ENCODE data around the gene ZNF319.
"Not testable (repeated sequence)": the region's sequence is repeated elsewhere in the genome, so short reads cannot be mapped to it uniquely, and the experiment has no call there.

The ZNF319 gene

GRCh38 chr16:57981636-57982035 lies 18.8 kb downstream of the ZNF319 start:
- no peak overlapping the region for H3K9ac ChIP-seq (ENCODE audit: low read length)
- TF ChIP-seq EZH2phosphoT487 (IDR thresholded peaks at IDR 0.05; ENCODE audit: low read length), result no peak
- TF ChIP-seq EZH2 (optimal IDR thresholded peaks at IDR 0.05; ENCODE audit: low read depth, low read length), result no peak
- TF ChIP-seq, protein P1, sequence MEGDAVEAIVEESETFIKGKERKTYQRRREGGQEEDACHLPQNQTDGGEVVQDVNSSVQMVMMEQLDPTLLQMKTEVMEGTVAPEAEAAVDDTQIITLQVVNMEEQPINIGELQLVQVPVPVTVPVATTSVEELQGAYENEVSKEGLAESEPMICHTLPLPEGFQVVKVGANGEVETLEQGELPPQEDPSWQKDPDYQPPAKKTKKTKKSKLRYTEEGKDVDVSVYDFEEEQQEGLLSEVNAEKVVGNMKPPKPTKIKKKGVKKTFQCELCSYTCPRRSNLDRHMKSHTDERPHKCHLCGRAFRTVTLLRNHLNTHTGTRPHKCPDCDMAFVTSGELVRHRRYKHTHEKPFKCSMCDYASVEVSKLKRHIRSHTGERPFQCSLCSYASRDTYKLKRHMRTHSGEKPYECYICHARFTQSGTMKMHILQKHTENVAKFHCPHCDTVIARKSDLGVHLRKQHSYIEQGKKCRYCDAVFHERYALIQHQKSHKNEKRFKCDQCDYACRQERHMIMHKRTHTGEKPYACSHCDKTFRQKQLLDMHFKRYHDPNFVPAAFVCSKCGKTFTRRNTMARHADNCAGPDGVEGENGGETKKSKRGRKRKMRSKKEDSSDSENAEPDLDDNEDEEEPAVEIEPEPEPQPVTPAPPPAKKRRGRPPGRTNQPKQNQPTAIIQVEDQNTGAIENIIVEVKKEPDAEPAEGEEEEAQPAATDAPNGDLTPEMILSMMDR (IDR thresholded peaks at IDR 0.05; ENCODE audit: low read length), result no peak
- H3K4me2 ChIP-seq (ENCODE audit: low read depth, low read length), result no peak overlapping the region
- H3K9me3 ChIP-seq (replicated peaks; ENCODE audit: insufficient read depth, low read length), result no peaks in the 10 kb centered on the region
- H3K27ac ChIP-seq (ENCODE audit: low read length), result no peak overlapping the region
- no peaks in the 10 kb centered on the region for H3K36me3 ChIP-seq (replicated peaks; ENCODE audit: insufficient read depth, low read length)
- DNase-seq, result no peak
- no peak overlapping the region for H3K4me3 ChIP-seq (ENCODE audit: low read length)
- no peaks in the 10 kb centered on the region for H3K27me3 ChIP-seq (replicated peaks; ENCODE audit: insufficient read depth, low read length)
- no peaks in the 10 kb centered on the region for H3K4me1 ChIP-seq (ENCODE audit: low read length)
- H3K9me2 ChIP-seq (replicated peaks; ENCODE audit: insufficient read depth, low read length), result no peaks in the 10 kb centered on the region
- H3F3A ChIP-seq (ENCODE audit: insufficient read depth, low read length), result no peaks in the 10 kb centered on the region
- H2AFZ ChIP-seq (ENCODE audit: low read length), result no peak overlapping the region
- H4K20me1 ChIP-seq (ENCODE audit: insufficient read depth, low read length), result no peaks in the 10 kb centered on the region
- H3K79me2 ChIP-seq (ENCODE audit: low read length), result no peaks in the 10 kb centered on the region

DNA sequence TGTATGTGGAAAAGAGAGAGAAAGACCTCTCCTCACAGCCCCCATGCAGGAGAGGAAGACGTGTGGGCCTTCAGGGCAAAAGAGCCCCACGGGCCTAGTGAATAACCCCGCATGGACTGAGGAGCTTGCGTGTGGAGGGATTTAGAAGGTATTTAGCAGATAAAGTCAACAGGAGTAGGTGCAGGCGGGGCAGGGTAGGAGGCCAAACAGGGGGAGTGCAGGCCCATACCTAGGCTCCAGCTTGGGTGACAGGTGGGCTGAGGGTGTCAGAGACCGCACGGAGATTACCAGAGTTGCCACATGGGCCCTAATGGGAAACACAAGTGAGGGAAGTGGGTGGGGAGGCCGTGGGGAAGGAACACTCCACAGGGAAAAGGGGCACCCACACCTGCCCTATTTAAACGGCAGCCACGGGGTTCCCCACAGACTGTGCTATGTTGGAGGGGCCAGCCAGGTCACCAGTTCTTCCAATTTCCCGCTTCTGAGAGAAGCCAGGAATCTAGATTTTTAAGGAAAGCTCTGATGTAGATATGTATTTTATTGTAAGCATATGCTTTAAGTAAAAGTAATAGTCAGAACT lies 21.4 kb downstream of the ZNF319 start:
- Histone ChIP-seq H3K27me3 (replicated peaks; ENCODE audit: insufficient read depth, low read length) (no peaks in the 10 kb centered on the region), H3F3A (ENCODE audit: insufficient read depth, low read length) (no peaks in the 10 kb centered on the region), H2AFZ (ENCODE audit: low read length) (no peak overlapping the region), H4K20me1 (ENCODE audit: insufficient read depth, low read length) (no peaks in the 10 kb centered on the region), H3K9ac (ENCODE audit: low read length) (no peak overlapping the region), H3K9me3 (replicated peaks; ENCODE audit: insufficient read depth, low read length) (no peaks in the 10 kb centered on the region), H3K4me2 (ENCODE audit: low read depth, low read length) (no peak overlapping the region), H3K4me3 (ENCODE audit: low read length) (no peak overlapping the region), H3K9me2 (replicated peaks; ENCODE audit: insufficient read depth, low read length) (no peaks in the 10 kb centered on the region), H3K36me3 (replicated peaks; ENCODE audit: insufficient read depth, low read length) (no peaks in the 10 kb centered on the region), H3K27ac (ENCODE audit: low read length) (no peak overlapping the region), H3K4me1 (ENCODE audit: low read length) (no peaks in the 10 kb centered on the region), H3K79me2 (ENCODE audit: low read length) (no peaks in the 10 kb centered on the region)
- no peak for TF ChIP-seq EZH2 (optimal IDR thresholded peaks at IDR 0.05; ENCODE audit: low read depth, low read length)
- TF ChIP-seq, protein P1 (IDR thresholded peaks at IDR 0.05; ENCODE audit: low read length), result no peak
- no peak for TF ChIP-seq EZH2phosphoT487 (IDR thresholded peaks at IDR 0.05; ENCODE audit: low read length)
- DNase-seq, result no peak

- DNase-seq; H3F3A ChIP-seq (ENCODE audit: insufficient read depth, low read length); H3K4me2 ChIP-seq (ENCODE audit: low read depth, low read length); H3K27ac ChIP-seq (ENCODE audit: low read length); H3K36me3 ChIP-seq (replicated peaks; ENCODE audit: insufficient read depth, low read length); H3K9me3 ChIP-seq (replicated peaks; ENCODE audit: insufficient read depth, low read length); H3K27me3 ChIP-seq (replicated peaks; ENCODE audit: insufficient read depth, low read length); H4K20me1 ChIP-seq (ENCODE audit: insufficient read depth, low read length); H3K9ac ChIP-seq (ENCODE audit: low read length); H3K4me3 ChIP-seq (ENCODE audit: low read length); H3K4me1 ChIP-seq (ENCODE audit: low read length); H2AFZ ChIP-seq (ENCODE audit: low read length); H3K9me2 ChIP-seq (replicated peaks; ENCODE audit: insufficient read depth, low read length); H3K79me2 ChIP-seq (ENCODE audit: low read length): not testable (repeated sequence)
These were observed 22.4 kb downstream of the ZNF319 start for GRCh38 chr16:57978070-57978465.

DNA sequence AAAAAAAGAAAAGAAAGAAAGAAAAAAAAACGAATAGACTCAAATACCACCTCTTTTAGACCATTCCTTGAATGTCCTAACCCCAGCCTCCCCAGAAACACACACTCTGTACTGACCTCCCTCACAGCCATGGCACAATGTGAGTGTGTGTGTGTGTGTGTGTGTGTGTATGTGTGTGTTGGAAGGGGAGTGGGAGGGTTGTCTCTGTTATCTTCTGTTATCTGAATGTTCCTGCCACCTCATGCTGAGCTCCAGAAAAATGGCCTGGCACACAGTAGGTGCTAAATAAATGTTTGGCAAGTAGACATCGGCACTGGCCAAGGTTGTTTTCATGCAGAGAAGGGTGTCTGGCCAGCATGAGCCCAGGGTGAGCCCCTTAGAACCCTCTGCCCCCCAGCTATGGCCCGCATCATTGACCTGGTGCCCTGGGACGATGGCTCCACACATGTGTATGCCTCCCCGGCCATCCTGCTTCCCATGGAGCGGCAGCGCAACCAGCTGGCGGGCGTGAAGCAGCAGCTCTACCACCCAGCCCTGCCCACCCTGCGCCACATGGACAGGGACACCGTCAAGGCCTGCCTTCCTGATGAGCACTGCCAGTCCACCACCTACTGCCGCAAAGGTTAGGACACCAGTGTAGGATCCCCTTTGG lies 22.9 kb downstream of the ZNF319 start:
- H2AFZ ChIP-seq (ENCODE audit: low read length), result no peak overlapping the region
- no peaks in the 10 kb centered on the region for H3K79me2 ChIP-seq (ENCODE audit: low read length)
- H3K4me3 ChIP-seq (ENCODE audit: low read length), result no peak overlapping the region
- H3K9me2 ChIP-seq (replicated peaks; ENCODE audit: insufficient read depth, low read length), result no peaks in the 10 kb centered on the region
- H3K27me3 ChIP-seq (replicated peaks; ENCODE audit: insufficient read depth, low read length), result no peaks in the 10 kb centered on the region
- no peaks in the 10 kb centered on the region for H4K20me1 ChIP-seq (ENCODE audit: insufficient read depth, low read length)
- TF ChIP-seq EZH2phosphoT487 (IDR thresholded peaks at IDR 0.05; ENCODE audit: low read length), result no peak
- no peak for TF ChIP-seq EZH2 (optimal IDR thresholded peaks at IDR 0.05; ENCODE audit: low read depth, low read length)
- TF ChIP-seq, protein P1 (IDR thresholded peaks at IDR 0.05; ENCODE audit: low read length), result no peak
- DNase-seq, result no peak
- no peak overlapping the region for H3K4me2 ChIP-seq (ENCODE audit: low read depth, low read length)
- no peak overlapping the region for H3K27ac ChIP-seq (ENCODE audit: low read length)
- no peaks in the 10 kb centered on the region for H3K4me1 ChIP-seq (ENCODE audit: low read length)
- no peak overlapping the region for H3K9ac ChIP-seq (ENCODE audit: low read length)
- no peaks in the 10 kb centered on the region for H3K9me3 ChIP-seq (replicated peaks; ENCODE audit: insufficient read depth, low read length)
- no peaks in the 10 kb centered on the region for H3F3A ChIP-seq (ENCODE audit: insufficient read depth, low read length)
- no peaks in the 10 kb centered on the region for H3K36me3 ChIP-seq (replicated peaks; ENCODE audit: insufficient read depth, low read length)
